ENCODE measurements around the gene STARD10.
A peak's percentile ranks its signal among the peaks of the same experiment; 100 is the strongest.
"Not testable (repeated sequence)": the region's sequence is repeated elsewhere in the genome, so short reads cannot be mapped to it uniquely, and the experiment has no call there.

The STARD10 gene

DNA sequence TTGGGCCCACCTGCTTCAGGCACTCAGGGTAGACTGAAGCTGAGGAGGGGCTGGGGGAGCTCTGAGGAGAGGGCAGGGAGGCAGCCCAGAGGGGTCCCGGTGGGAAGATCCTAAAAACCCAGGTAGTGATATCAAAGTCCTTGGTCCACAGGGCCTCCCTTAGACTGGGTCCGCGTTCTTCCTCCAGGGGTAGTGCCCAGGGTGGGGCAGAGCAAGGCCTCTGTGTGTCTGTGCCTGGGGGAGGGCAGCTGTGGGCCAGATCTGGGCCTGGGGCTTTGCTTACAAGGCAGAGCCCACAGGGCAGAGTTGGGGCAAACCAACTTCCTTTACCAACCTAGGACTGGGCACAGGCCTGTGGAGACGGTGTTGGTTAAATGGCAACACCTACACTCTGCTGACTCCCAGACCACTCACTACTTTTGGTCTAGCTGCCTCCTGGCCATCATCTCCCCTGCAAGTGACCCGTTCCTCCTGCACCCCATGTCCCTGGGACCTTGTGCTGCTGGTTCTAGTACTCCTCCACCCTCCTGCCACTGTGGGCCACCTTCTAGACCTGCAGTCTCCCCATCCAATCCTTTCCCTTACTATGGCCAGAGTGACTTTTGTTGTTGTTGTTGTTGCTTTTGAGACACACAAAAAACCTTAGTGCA, 36.2 kb upstream of the STARD10 start:
- ATAC-seq (ENCODE audit: low read depth) = no peak
- H3K4me1 Mint-ChIP-seq = peaks cover 31% of the 10 kb centered on the region
- H3K27ac Mint-ChIP-seq = peak overlapping the region; percentile 88
- H3K9me3 Mint-ChIP-seq = no peaks in the 10 kb centered on the region
- H3K4me3 Mint-ChIP-seq = no peak overlapping the region
- no peak for DNase-seq (ENCODE audit: low spot score in 2 of 2)
- no peaks in the 10 kb centered on the region for H3K27me3 Mint-ChIP-seq
- peaks cover 7% of the 10 kb centered on the region for H3K36me3 Mint-ChIP-seq

DNA sequence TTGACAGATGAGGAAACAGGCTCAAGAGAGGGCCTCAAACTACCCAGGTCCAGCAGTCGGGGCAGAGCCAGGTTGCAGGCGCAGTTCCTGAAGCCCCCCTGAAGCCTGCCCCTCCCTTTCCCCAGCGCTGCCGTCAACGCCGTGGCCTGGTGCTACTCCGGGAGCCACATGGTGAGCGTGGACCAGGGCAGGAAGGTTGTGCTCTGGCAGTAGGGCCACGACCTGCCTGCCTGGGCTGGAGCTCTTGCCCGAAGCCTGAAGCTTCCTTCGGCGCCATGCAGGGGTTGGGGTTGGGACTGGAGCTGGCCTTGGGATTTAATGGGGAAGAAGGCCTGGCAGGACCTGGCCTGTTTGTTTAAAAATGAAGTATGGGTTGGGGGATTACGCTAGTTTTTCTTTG, 35.3 kb upstream of the STARD10 start:
- no peak for ATAC-seq (ENCODE audit: low read depth)
- H3K36me3 Mint-ChIP-seq = peaks cover 9% of the 10 kb centered on the region
- no peaks in the 10 kb centered on the region for H3K9me3 Mint-ChIP-seq
- peak overlapping the region; percentile 88 for H3K27ac Mint-ChIP-seq
- no peak overlapping the region for H3K4me3 Mint-ChIP-seq
- no peaks in the 10 kb centered on the region for H3K27me3 Mint-ChIP-seq
- no peak for DNase-seq (ENCODE audit: low spot score in 2 of 2)
- H3K4me1 Mint-ChIP-seq = peaks cover 35% of the 10 kb centered on the region

DNA sequence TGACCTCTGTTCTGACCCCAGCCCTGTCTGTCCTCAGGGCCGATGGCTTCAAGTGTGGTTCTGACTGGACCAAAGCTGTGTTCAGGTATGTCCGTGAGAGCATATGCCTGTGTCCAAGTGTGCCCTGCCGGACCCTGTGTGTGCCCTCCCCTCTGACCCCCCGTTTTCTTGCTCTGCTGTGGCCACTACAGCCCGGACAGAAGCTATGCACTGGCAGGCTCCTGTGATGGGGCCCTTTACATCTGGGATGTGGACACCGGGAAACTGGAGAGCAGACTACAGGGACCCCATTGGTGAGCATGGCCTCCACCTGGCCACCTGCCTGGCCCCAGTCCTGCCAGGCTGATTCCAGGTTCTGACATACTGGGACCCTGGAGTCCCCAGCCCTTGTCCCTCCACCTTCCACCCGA, 34.9 kb upstream of the STARD10 start:
- no peak overlapping the region for H3K4me3 Mint-ChIP-seq

DNA sequence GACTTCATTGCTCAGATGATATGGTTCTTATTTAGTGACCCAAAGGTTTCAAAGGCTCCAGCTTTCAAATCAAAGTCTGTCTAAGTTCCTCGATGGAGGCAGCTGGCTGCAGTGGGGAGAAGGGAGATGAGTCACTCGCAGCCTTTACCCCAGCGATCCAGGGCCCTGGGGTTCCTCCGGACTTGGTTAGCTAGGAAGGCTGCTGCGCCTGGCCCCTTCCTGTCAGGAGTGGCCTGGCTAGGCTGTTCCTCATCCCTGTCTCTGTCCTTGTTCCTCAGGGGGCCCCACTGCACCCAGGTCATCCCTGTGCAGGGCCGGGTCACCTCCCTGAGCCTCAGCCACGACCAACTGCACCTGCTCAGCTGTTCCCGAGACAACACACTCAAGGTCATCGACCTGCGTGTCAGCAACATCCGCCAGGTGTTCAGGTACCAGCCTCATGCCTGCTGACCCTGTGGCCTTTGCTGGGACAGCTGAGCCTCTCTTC, 34.3 kb upstream of the STARD10 start:
- ATAC-seq (ENCODE audit: low read depth) (peak; percentile 2), DNase-seq (ENCODE audit: low spot score in 2 of 2) (no peak)
- H3K27me3 Mint-ChIP-seq = no peaks in the 10 kb centered on the region
- H3K4me1 Mint-ChIP-seq = peaks cover 42% of the 10 kb centered on the region
- no peaks in the 10 kb centered on the region for H3K9me3 Mint-ChIP-seq
- H3K27ac Mint-ChIP-seq = peak overlapping the region; percentile 88
- H3K4me3 Mint-ChIP-seq = no peak overlapping the region
- peaks cover 11% of the 10 kb centered on the region for H3K36me3 Mint-ChIP-seq

More for the DNA sequence above, 34.9 kb upstream of the STARD10 start:
- ATAC-seq (ENCODE audit: low read depth) (no peak), DNase-seq (ENCODE audit: low spot score in 2 of 2) (no peak)
- peak overlapping the region; percentile 88 for H3K27ac Mint-ChIP-seq
- H3K27me3 Mint-ChIP-seq = no peaks in the 10 kb centered on the region
- peaks cover 37% of the 10 kb centered on the region for H3K4me1 Mint-ChIP-seq
- no peaks in the 10 kb centered on the region for H3K9me3 Mint-ChIP-seq
- peaks cover 9% of the 10 kb centered on the region for H3K36me3 Mint-ChIP-seq

DNA sequence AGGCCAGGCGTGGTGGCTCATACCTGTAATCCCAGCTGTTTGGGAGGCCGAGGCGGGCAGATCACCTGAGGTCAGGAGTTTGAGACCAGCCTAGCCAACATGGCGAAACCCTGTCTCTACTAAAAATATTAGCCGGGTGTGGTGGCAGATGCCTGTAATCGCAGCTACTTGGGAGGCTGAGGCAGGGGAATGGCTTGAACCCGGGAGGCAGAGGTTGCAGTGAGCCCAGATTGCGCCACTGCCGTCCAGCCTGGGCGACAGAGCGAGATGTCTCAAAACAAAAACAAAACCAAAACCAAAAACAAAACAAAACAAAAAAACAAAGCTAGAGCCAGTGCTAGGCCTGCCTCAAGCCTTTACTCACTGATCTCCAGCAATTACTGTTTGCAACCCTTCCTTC, 33.8 kb upstream of the STARD10 start:
- H3K27me3 Mint-ChIP-seq; DNase-seq (ENCODE audit: low spot score in 2 of 2); H3K9me3 Mint-ChIP-seq; H3K4me3 Mint-ChIP-seq: not testable (repeated sequence)
- Mint-ChIP-seq H3K36me3 (peaks cover 11% of the 10 kb centered on the region), H3K27ac (peak overlapping the region; percentile 88), H3K4me1 (peaks cover 43% of the 10 kb centered on the region)
- ATAC-seq (ENCODE audit: low read depth) = peak; percentile 60

DNA sequence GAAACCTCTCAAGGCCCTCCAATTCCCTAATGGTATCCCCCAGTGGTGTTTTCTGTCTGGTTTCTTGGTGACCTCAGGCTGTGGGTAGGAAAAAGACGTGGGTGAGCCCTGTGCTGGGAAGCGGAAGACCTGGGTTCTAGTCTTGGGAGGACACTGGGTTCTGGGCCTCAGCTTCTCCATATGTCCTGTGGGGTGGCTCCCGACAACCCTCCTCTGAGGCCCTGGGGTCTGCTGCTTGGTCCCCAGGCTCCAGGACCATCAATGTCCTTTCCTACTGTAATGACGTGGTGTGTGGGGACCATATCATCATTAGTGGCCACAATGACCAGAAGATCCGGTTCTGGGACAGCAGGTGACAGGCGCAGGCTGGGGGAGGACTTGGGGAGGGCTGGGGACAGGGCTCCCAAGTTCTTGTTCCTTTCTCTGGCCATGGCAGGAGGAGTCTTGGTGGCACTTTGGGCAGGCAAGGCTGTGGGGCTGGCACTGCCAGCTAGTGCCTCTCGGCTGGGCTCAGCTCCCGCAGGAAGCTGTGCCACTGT, 33.2 kb upstream of the STARD10 start:
- no peak for ATAC-seq (ENCODE audit: low read depth)
- Mint-ChIP-seq H3K27me3 (no peaks in the 10 kb centered on the region), H3K4me1 (peaks cover 44% of the 10 kb centered on the region), H3K9me3 (no peaks in the 10 kb centered on the region), H3K36me3 (peaks cover 11% of the 10 kb centered on the region), H3K27ac (peak overlapping the region; percentile 70), H3K4me3 (no peak overlapping the region)
- DNase-seq (ENCODE audit: low spot score in 2 of 2) = no peak

DNA sequence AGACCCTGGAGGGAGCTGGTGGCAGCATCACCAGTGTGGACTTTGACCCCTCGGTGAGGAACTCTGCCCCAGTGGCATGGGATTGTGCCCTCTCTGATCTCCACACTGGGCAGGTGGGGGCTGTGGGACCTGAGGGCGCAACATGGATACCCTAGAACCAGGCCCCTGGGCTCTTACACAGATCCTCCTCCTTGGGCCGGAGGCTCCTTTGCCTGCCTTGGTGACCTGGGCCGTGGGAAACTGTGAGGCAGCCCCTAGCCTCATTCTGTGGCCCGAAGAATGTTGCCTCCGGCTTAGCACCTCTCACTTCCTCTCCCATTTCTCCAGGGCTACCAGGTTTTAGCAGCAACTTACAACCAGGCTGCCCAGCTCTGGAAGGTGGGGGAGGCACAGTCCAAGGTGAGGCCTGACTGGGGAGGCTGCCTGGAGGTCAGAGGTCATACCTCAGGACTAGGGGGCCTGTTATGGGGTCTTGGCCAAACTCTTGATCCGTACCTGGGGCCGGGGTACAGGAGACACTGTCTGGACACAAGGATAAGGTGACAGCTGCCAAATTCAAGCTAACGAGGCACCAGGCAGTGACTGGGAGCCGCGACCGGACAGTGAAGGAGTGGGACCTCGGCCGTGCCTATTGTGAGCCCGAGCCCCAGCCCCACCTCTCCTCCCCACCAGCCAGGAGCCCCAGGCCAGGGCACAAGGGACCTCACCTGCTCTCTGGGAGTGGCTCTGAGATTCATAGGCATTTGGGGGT, 32.5 kb upstream of the STARD10 start:
- H3K27ac Mint-ChIP-seq = peak overlapping the region; percentile 70

DNA sequence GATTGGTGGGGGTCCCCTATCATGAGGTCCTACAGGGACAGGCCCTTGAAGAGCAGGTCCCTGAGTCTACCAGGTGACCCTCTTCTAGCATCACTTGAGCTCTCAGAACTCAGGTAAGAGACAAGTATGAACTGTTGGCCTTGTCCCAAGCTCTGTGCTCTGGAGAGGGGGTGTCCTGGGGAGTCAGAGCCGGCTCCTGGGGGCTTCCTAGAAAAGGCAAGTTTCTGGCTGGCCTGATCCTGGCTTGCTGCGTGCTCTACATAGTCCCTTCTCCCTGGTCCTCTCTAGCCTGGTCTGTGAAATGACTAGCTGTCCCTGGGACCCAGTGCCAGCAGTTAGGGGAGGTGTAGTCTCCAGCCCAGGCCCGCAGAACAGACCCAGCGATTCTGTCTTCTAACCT, 31.8 kb upstream of the STARD10 start:
- Mint-ChIP-seq H3K4me3 (no peak overlapping the region), H3K36me3 (peaks cover 14% of the 10 kb centered on the region), H3K9me3 (no peaks in the 10 kb centered on the region)

More for the DNA sequence above, 32.5 kb upstream of the STARD10 start:
- DNase-seq (ENCODE audit: low spot score in 2 of 2) = no peak
- H3K4me1 Mint-ChIP-seq = peaks cover 37% of the 10 kb centered on the region
- H3K4me3 Mint-ChIP-seq = no peak overlapping the region
- no peak for ATAC-seq (ENCODE audit: low read depth)
- H3K36me3 Mint-ChIP-seq = peaks cover 10% of the 10 kb centered on the region
- no peaks in the 10 kb centered on the region for H3K27me3 Mint-ChIP-seq
- H3K9me3 Mint-ChIP-seq = no peaks in the 10 kb centered on the region

DNA sequence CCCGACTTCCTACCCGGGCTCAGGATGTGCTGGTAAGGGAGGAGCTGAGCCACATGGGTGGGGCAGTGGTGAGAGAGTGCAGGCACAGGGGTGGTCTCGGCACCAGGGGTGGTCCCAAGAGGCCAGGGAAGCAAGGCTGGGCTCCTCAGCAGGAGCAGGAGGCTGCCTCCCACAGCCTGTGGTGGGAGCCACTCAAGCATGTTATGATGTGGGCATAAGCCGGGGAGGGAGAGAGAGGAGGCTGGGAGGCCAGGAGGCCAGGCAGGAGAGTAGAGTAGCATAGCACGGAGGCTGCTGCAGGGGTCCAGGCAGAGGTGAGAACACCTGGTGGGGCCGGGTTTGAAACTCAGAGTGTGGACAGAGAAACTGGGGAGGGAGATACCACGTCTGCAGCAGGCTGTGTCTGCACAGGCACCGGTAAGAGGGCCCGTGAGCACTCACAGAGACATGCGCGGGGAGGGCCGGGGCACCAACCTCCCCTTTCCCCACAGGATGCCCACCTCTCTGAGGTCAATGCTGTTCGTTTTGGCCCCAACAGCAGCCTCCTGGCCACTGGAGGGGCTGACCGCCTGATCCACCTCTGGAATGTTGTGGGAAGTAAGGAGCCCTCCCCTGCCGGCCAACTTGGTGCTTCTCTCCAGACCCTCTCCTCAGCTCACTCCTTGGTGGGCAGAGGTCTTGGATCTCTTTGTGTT, 31.1 kb upstream of the STARD10 start:
- Mint-ChIP-seq H3K4me1 (peaks cover 43% of the 10 kb centered on the region), H3K27ac (peak overlapping the region; percentile 96), H3K27me3 (no peaks in the 10 kb centered on the region), H3K9me3 (no peaks in the 10 kb centered on the region), H3K4me3 (no peak overlapping the region), H3K36me3 (peaks cover 18% of the 10 kb centered on the region)
- ATAC-seq (ENCODE audit: low read depth) (no peak), DNase-seq (ENCODE audit: low spot score in 2 of 2) (no peak)

More for the DNA sequence above, 31.8 kb upstream of the STARD10 start:
- Mint-ChIP-seq H3K27me3 (no peaks in the 10 kb centered on the region), H3K27ac (peak overlapping the region; percentile 96), H3K4me1 (peaks cover 40% of the 10 kb centered on the region)
- no peak for ATAC-seq (ENCODE audit: low read depth)
- no peak for DNase-seq (ENCODE audit: low spot score in 2 of 2)

DNA sequence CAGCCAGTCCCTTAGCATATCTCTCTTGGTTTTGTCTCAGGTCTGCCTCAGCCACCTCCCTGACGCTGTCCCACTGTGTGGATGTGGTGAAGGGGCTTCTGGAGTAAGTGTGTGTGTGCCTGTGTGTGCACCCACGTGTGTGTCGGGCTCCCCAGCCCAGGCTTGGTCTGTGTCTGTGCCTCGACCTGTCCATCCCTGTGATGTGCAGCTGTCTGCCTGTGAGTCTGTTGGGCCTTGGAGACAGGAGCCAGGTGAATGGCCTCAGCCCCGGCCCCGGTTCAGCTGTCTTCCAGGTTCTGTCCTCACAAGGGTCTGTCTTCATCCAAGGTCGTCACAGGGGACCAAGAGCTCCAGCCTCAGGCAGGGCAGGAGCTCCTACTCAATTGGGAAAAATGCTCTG, 30.2 kb upstream of the STARD10 start:
- no peak for ATAC-seq (ENCODE audit: low read depth)
- Mint-ChIP-seq H3K4me1 (peaks cover 44% of the 10 kb centered on the region), H3K36me3 (peaks cover 19% of the 10 kb centered on the region), H3K27ac (peak overlapping the region; percentile 96), H3K27me3 (no peaks in the 10 kb centered on the region), H3K4me3 (no peak overlapping the region), H3K9me3 (no peaks in the 10 kb centered on the region)
- DNase-seq (ENCODE audit: low spot score in 2 of 2) = no peak

DNA sequence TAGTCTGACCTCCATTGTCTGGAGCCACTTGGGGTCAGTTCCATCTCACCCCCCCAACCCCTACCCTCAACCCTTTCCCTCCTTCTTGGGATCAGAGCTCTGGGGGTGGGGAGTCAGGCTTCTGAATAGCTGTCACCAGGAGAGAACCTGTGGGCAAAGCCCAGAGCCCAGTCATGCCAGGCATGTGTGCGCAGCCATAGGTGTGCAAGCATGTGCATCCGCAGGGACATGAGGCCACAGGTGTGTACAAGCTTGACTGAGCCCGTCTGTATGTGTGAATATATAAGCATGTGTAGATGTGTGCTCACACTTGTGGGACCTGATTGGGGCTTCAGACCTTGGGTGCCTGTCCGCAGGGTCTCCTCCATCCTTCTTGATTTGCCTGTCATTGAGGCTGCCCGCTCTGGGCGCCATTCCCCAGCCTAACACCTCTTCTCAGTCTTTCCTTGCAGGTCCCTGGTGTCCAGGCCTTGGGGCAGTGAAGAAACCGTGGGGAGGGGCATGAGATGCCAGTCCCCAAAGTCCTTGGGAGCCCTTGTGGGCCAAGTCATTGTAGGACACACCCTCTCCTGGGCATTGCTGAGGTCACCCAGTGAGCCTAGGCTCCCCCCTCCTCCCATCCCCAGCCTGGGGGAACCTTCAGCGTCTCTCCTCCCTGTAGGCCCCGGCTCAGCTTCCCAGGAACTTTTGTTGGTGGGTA, 29.4 kb upstream of the STARD10 start:
- Mint-ChIP-seq H3K27me3 (no peaks in the 10 kb centered on the region), H3K27ac (peak overlapping the region; percentile 96), H3K36me3 (peaks cover 25% of the 10 kb centered on the region), H3K9me3 (no peaks in the 10 kb centered on the region), H3K4me1 (peaks cover 39% of the 10 kb centered on the region), H3K4me3 (peak overlapping the region; percentile 21)
- no peak for ATAC-seq (ENCODE audit: low read depth)
- DNase-seq (ENCODE audit: low spot score in 2 of 2) = no peak

DNA sequence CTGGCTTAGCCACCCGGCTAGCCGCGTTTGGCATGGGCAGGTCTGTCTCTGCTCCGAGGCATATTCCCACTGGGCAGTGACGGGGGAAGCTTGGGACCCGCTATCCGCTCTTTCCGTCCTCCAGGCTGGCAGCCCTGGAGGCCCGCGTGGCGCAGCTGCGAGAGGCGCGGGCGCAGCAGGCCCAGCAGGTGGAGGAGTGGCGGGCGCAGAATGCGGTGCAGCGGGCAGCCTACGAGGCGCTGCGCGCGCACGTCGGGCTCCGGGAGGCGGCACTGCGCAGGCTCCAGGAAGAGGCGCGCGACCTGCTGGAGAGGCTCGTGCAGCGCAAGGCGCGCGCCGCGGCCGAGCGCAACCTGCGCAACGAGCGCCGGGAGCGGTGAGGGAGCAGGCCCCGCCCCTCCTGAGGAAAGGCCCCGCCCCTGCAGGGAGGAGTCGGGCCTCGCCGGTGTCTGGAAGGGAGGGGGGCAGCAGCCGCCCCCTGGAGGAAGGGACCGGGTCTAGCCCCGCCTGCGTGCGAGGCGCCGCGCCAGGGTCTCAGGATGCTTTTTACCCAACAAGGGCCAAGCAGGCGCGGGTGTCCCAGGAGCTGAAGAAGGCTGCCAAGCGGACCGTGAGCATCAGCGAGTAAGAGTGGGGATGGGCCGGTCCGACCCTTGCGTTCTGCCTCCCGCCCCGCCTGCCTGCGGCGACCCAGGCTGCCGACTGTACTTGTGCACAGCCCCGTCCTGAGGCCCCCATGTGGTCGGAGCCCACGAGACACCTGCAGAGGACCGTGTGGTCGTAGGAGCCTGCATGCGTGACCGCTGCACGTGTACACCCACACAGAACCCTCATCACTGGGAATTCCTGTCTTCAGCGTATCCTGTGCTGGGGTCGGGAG, 28.3 kb upstream of the STARD10 start:
- Mint-ChIP-seq H3K27ac (peak overlapping the region; percentile 96), H3K4me1 (peaks cover 42% of the 10 kb centered on the region)

More for the DNA sequence above, 28.3 kb upstream of the STARD10 start:
- peak; percentile 87 to 88 for DNase-seq (ENCODE audit: low spot score in 2 of 2)
- no peaks in the 10 kb centered on the region for H3K9me3 Mint-ChIP-seq
- ATAC-seq (ENCODE audit: low read depth) = peak; percentile 81
- peaks cover 30% of the 10 kb centered on the region for H3K36me3 Mint-ChIP-seq
- H3K4me3 Mint-ChIP-seq = peak overlapping the region; percentile 43
- no peaks in the 10 kb centered on the region for H3K27me3 Mint-ChIP-seq
